ENCODE data around the gene CD247. TPM values are rescaled to one million over a fixed set of nuclear protein-coding genes. Genes with fewer than 3 reads are reported as not detected.

Gene CD247
- total RNA-seq, 2 donors from 2014 or later, result 2.6 to 4.9 TPM

GRCh38 chr1:167432780-167433179, 85.5 kb downstream of the CD247 start:
- Histone ChIP-seq H3K27me3 (no peaks in the 10 kb centered on the region), H3K27ac (no peak overlapping the region), H3K9me3 (no peaks in the 10 kb centered on the region), H3K4me3 (no peak overlapping the region), H3K4me1 (no peaks in the 10 kb centered on the region), H3K36me3 (no peaks in the 10 kb centered on the region), H3K9ac (ENCODE audit: low read depth in 2 of 2, low read length in 2 of 2) (no peak overlapping the region)
- intact Hi-C loops (cut with DNase I), result no loop called here
- DNase-seq, result no peak
- TF ChIP-seq CTCF (IDR thresholded peaks at IDR 0.05), result no peak

GRCh38 chr1:167431909-167432650, 86.2 kb downstream of the CD247 start:
- no peak for DNase-seq
- no peak overlapping the region for H3K4me3 ChIP-seq

GRCh38 chr1:167431261-167431908, 86.9 kb downstream of the CD247 start:
- DNase-seq, result no peak
- Histone ChIP-seq H3K9me3 (no peaks in the 10 kb centered on the region), H3K4me3 (no peak overlapping the region), H3K27me3 (no peaks in the 10 kb centered on the region), H3K9ac (ENCODE audit: low read depth in 2 of 2, low read length in 2 of 2) (no peak overlapping the region), H3K4me1 (no peaks in the 10 kb centered on the region), H3K27ac (no peak overlapping the region), H3K36me3 (no peaks in the 10 kb centered on the region)
- TF ChIP-seq CTCF (IDR thresholded peaks at IDR 0.05), result no peak
- intact Hi-C loops (cut with DNase I), result no loop called here

More at GRCh38 chr1:167431909-167432650, 86.2 kb downstream of the CD247 start:
- Histone ChIP-seq H3K27me3 (no peaks in the 10 kb centered on the region), H3K4me1 (no peaks in the 10 kb centered on the region), H3K27ac (no peak overlapping the region), H3K9me3 (no peaks in the 10 kb centered on the region), H3K9ac (ENCODE audit: low read depth in 2 of 2, low read length in 2 of 2) (no peak overlapping the region), H3K36me3 (no peaks in the 10 kb centered on the region)
- intact Hi-C loops (cut with DNase I), result no loop called here
- TF ChIP-seq CTCF (IDR thresholded peaks at IDR 0.05), result no peak

- Histone ChIP-seq H3K27ac (no peak overlapping the region), H3K9ac (ENCODE audit: low read depth in 2 of 2, low read length in 2 of 2) (no peak overlapping the region), H3K36me3 (no peaks in the 10 kb centered on the region), H3K9me3 (no peaks in the 10 kb centered on the region), H3K27me3 (no peaks in the 10 kb centered on the region), H3K4me1 (no peaks in the 10 kb centered on the region), H3K4me3 (no peak overlapping the region)
- DNase-seq, result no peak
- intact Hi-C loops (cut with DNase I), result no loop called here
- TF ChIP-seq CTCF (IDR thresholded peaks at IDR 0.05), result no peak
Observed at GRCh38 chr1:167430849-167431242, 87.5 kb downstream of the CD247 start.

GRCh38 chr1:167430134-167430848, 88.0 kb downstream of the CD247 start:
- Histone ChIP-seq H3K4me1 (no peaks in the 10 kb centered on the region), H3K36me3 (no peaks in the 10 kb centered on the region), H3K9me3 (no peaks in the 10 kb centered on the region), H3K27me3 (no peaks in the 10 kb centered on the region), H3K4me3 (no peak overlapping the region), H3K9ac (ENCODE audit: low read depth in 2 of 2, low read length in 2 of 2) (no peak overlapping the region), H3K27ac (no peak overlapping the region)
- DNase-seq, result no peak
- intact Hi-C loops (cut with DNase I), result no loop called here
- no peak for TF ChIP-seq CTCF (IDR thresholded peaks at IDR 0.05)

All from colonic mucosa (tissue), 4 donors.